HEK293T (cell line): ENCODE results near the gene PTPRO.

Experiments used
- CTCF ChIA-PET: fragments of 350-600 bp; formaldehyde crosslinking; extraction: SDS; loops from one replicate; lab custom pipeline; 2021; ENCODE audit warnings: antibody characterized with exemption, inconsistent platforms; lab: Yijun Ruan, JAX
- POLR2A ChIA-PET: fragments of 350-600 bp; formaldehyde crosslinking; extraction: SDS; loops from one replicate; lab custom pipeline; 2020; ENCODE audit warnings: antibody characterized with exemption, inconsistent platforms; lab: Yijun Ruan, JAX
- DNase-seq: peaks from one replicate; pipeline ENCODE4 v3.0.0; 2012; ENCODE audit warnings: mixed read lengths; ENCODE audit errors: extremely low spot score
- ARNT ChIP-seq: fragments of 450-650 bp; IDR thresholded peaks from 2 replicates; pipeline ENCODE4 v1.6.1; 2017; ENCODE audit warnings: mild to moderate bottlenecking
- BHLHE40 ChIP-seq: fragments of 450-650 bp; IDR thresholded peaks from 2 replicates; pipeline ENCODE4 v1.6.1; 2016; ENCODE audit warnings: mild to moderate bottlenecking, moderate library complexity, borderline replicate concordance
- CTBP1 ChIP-seq: fragments of 450-650 bp; IDR thresholded peaks from 2 replicates; pipeline ENCODE4 v1.6.1; 2016; ENCODE audit warnings: borderline replicate concordance
- ELF4 ChIP-seq: fragments of 450-650 bp; IDR thresholded peaks from 2 replicates; pipeline ENCODE4 v1.6.1; 2017; ENCODE audit warnings: antibody characterized with exemption
- FOXA1 ChIP-seq: fragments of 450-650 bp; IDR thresholded peaks from 2 replicates; pipeline ENCODE4 v1.6.1; 2016; ENCODE audit warnings: mild to moderate bottlenecking
- FOXK2 ChIP-seq: fragments of 450-650 bp; IDR thresholded peaks from 2 replicates; pipeline ENCODE4 v1.6.1; 2016; ENCODE audit warnings: mild to moderate bottlenecking
- FOXM1 ChIP-seq: fragments of 450-650 bp; IDR thresholded peaks from 2 replicates; pipeline ENCODE4 v1.6.1; 2017; ENCODE audit warnings: mild to moderate bottlenecking, borderline replicate concordance
- HDGF ChIP-seq: fragments of 450-650 bp; IDR thresholded peaks from 2 replicates; pipeline ENCODE4 v1.6.1; 2017; ENCODE audit warnings: antibody characterized with exemption, borderline replicate concordance
- L3MBTL2 ChIP-seq: fragments of 450-650 bp; conservative IDR thresholded peaks from 2 replicates; pipeline ENCODE4 v1.6.1; 2016; ENCODE audit warnings: mild to moderate bottlenecking
- LEF1 ChIP-seq: fragments of 450-650 bp; IDR thresholded peaks from 2 replicates; pipeline ENCODE4 v1.6.1; 2017; ENCODE audit warnings: mild to moderate bottlenecking, borderline replicate concordance
- NFRKB ChIP-seq: fragments of 450-650 bp; IDR thresholded peaks from 2 replicates; pipeline ENCODE4 v1.6.1; 2016; ENCODE audit warnings: mild to moderate bottlenecking, moderate library complexity
- PKNOX1 ChIP-seq: fragments of 450-650 bp; IDR thresholded peaks from 2 replicates; pipeline ENCODE4 v1.6.1; 2016
- SP1 ChIP-seq: fragments of 450-650 bp; IDR thresholded peaks from 2 replicates; pipeline ENCODE4 v1.6.1; 2017
- SUZ12 ChIP-seq: fragments of 450-650 bp; IDR thresholded peaks from 2 replicates; pipeline ENCODE4 v1.6.1; 2016; ENCODE audit warnings: mild to moderate bottlenecking
- TARDBP ChIP-seq: fragments of 450-650 bp; IDR thresholded peaks from 2 replicates; pipeline ENCODE4 v1.6.1; 2016
- ZNF384 ChIP-seq: fragments of 450-650 bp; IDR thresholded peaks from 2 replicates; pipeline ENCODE4 v1.6.1; 2016

The PTPRO gene

GRCh38 chr12:15411842-15412241 is 89.5 kb downstream of the PTPRO start:
- TF ChIP-seq FOXA1 (no peak), BHLHE40 (no peak), SUZ12 (no peak), HDGF (no peak), FOXK2 (no peak), PKNOX1 (no peak), LEF1 (no peak), L3MBTL2 (no peak), TARDBP (no peak), CTBP1 (no peak), NFRKB (no peak), SP1 (no peak), FOXM1 (no peak), ZNF384 (no peak), ARNT (no peak), ELF4 (no peak)
- POLR2A ChIA-PET: no interaction called here
- CTCF ChIA-PET: no interaction called here
- DNase-seq: no peak

GRCh38 chr12:15417691-15418090 is 95.4 kb downstream of the PTPRO start:
- POLR2A ChIA-PET: no interaction called here
- CTCF ChIA-PET: interaction anchor here (0.5 to 0.9 kb wide), 2 partner anchors 167 to 236 kb away, joined by 3 to 5 read pairs; no protein-coding TSS in a partner anchor
- DNase-seq: no peak
- TF ChIP-seq SP1 (no peak), LEF1 (no peak), CTBP1 (no peak)

- POLR2A ChIA-PET: no interaction called here
- TF ChIP-seq PKNOX1: no peak
- no peak for TF ChIP-seq FOXK2
- no peak for TF ChIP-seq SP1
- no peak for TF ChIP-seq L3MBTL2
- TF ChIP-seq CTBP1: no peak
- TF ChIP-seq HDGF: no peak
- no peak for TF ChIP-seq SUZ12
- no peak for TF ChIP-seq ZNF384
- no peak for TF ChIP-seq ARNT
- no peak for TF ChIP-seq LEF1
- no peak for TF ChIP-seq ELF4
- no peak for TF ChIP-seq TARDBP
- no peak for TF ChIP-seq FOXM1
- TF ChIP-seq FOXA1: no peak
- TF ChIP-seq NFRKB: no peak
- CTCF ChIA-PET: no interaction called here
- no peak for DNase-seq
These were observed 101.3 kb downstream of the PTPRO start for GRCh38 chr12:15423629-15424028.

GRCh38 chr12:15427913-15428312 is 105.6 kb downstream of the PTPRO start:
- no peak for DNase-seq
- POLR2A ChIA-PET: no interaction called here
- CTCF ChIA-PET: no interaction called here
- TF ChIP-seq ARNT (no peak), BHLHE40 (no peak), HDGF (no peak), TARDBP (no peak), FOXA1 (no peak), FOXM1 (no peak), PKNOX1 (no peak), ZNF384 (no peak), LEF1 (no peak), SUZ12 (no peak), L3MBTL2 (no peak), FOXK2 (no peak), ELF4 (no peak), SP1 (no peak), CTBP1 (no peak), NFRKB (no peak)

GRCh38 chr12:15428632-15429031 is 106.3 kb downstream of the PTPRO start:
- DNase-seq: no peak
- ChIA-PET CTCF (interaction anchor here (0.6 kb wide), 1 partner anchor 857 kb away, joined by 3 read pairs; no protein-coding TSS in a partner anchor), POLR2A (no interaction called here)
- TF ChIP-seq BHLHE40: no peak
- no peak for TF ChIP-seq ARNT
- no peak for TF ChIP-seq HDGF
- TF ChIP-seq SP1: no peak
- no peak for TF ChIP-seq NFRKB
- no peak for TF ChIP-seq L3MBTL2
- no peak for TF ChIP-seq LEF1
- TF ChIP-seq TARDBP: no peak
- TF ChIP-seq CTBP1: no peak
- TF ChIP-seq FOXK2: no peak
- TF ChIP-seq SUZ12: no peak
- TF ChIP-seq FOXA1: no peak
- TF ChIP-seq FOXM1: no peak
- TF ChIP-seq PKNOX1: no peak
- no peak for TF ChIP-seq ZNF384
- no peak for TF ChIP-seq ELF4

- ChIA-PET POLR2A (no interaction called here), CTCF (no interaction called here)
- no peak for DNase-seq
- TF ChIP-seq CTBP1: no peak
These were observed 107.0 kb downstream of the PTPRO start for GRCh38 chr12:15429262-15429661.
